ENCODE results near the gene ZNF830.
"Not testable (repeated sequence)": the region's sequence is repeated elsewhere in the genome, so short reads cannot be mapped to it uniquely, and the experiment has no call there.

Gene ZNF830

GRCh38 chr17:34990921-34991365, 29.6 kb downstream of the ZNF830 start:
- no peak for DNase-seq (ENCODE audit: low read depth)

DNA sequence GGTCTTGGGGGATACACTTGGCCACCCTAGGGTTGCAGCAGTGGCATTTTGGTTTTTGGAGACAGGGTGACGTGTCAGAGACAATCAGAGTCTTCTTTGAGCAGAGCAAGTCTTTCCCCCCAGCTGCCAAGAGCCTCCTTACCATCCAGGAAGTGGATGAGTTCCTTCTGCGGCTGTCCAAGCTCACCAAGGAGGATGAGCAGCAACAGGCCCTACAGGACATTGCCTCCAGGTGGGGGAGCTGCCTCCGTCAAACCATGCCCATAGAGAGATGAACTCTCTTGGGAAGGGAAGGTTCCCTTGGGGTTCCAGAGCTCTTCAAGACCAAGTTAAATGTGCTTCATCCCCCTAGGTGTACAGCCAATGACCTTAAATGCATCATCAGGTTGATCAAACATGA, 30.3 kb downstream of the ZNF830 start:
- no peak for DNase-seq (ENCODE audit: low read depth)

DNA sequence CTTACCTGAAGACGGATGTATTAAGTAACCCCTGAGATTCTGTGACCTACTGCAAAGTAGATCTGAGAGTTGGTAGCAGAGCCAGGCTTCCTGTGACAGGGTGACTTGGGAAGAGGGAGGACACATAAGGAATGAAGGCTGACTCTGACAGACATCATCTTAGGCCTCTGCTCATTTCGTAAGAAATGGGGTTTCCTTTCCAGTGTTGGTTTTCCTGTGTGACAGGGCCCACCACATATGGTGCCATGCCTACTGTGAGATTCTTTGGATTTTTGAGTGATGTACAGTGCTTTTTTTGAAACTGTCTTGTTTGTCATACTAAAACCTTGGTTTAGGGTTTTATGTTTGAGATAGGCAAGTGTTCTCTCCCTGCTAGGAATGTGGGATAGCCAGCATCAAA, 31.7 kb downstream of the ZNF830 start:
- peak; percentile 19 for DNase-seq (ENCODE audit: low read depth)

GRCh38 chr17:34996422-34997285, 35.3 kb downstream of the ZNF830 start:
- DNase-seq (ENCODE audit: low read depth): no peak

GRCh38 chr17:34997355-34997862, 36.1 kb downstream of the ZNF830 start:
- no peak for DNase-seq (ENCODE audit: low read depth)

- DNase-seq (ENCODE audit: low read depth): peak; percentile 77
These were observed 36.9 kb downstream of the ZNF830 start for GRCh38 chr17:34998205-34998604.

DNA sequence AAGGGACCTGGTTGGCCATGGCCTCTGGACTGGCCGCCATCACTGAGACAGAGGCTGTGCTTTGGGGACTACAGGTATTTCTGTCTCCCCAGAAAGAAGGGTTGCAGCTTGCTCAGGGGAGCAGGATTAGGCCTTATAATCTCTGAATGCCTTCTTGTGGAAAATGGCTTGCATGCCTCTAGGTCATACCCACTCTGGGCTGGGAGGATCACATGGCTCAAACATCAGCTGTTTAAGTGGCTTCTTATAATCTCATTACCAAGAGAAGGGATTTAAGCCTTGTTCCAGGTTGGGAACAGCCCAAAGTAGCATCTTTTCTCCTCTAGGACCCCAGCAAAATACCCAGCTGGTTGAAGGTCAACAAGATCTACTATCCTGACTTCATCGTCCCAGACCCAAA, 38.1 kb downstream of the ZNF830 start:
- no peak for DNase-seq (ENCODE audit: low read depth)

DNA sequence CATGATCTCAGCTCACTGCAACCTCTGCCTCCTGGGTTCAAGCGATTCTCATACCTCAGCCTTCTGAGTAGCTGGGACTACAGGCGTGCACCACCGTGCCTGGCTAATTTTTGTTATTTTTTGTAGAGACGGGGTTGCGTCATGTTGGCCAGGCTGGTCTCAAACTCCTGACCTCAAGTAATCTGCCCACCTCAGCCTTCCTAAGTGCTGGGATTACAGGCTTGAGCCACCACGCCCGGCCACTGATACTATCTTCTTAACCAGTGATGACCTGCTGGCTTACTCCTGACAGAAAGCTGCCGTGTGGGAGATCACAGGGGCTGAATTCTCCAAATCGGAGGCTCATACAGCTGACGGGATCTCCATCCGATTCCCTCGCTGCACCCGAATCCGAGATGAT, 39.6 kb downstream of the ZNF830 start:
- DNase-seq (ENCODE audit: low read depth): not testable (repeated sequence)

DNA sequence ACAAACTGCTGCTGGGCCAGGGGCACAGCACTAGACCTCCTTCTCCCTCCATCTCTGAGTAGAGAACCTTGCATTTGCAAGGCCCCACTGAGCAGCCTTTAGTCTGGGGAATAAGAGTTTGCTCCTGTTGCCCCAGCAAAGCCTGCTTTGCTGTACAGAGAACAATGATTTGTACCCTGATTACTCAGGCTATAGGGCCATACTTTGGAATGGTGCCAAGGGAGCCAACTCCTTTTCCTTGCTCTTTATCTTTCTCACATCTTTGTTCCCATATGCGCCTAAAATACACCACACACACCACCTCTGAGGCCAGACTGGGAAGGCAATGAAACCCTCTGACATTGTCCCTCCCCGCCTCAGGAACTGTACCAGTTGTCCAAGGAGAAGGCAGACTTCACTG, 40.2 kb downstream of the ZNF830 start:
- DNase-seq (ENCODE audit: low read depth): peak; percentile 17

GRCh38 chr17:35002876-35003551, 41.7 kb downstream of the ZNF830 start:
- DNase-seq (ENCODE audit: low read depth): no peak

- no peak for DNase-seq (ENCODE audit: low read depth)
These were observed 42.4 kb downstream of the ZNF830 start for GRCh38 chr17:35003778-35004177.

GRCh38 chr17:35006345-35006744, 45.0 kb downstream of the ZNF830 start:
- no peak for DNase-seq (ENCODE audit: low read depth)

GRCh38 chr17:35006961-35007360, 45.6 kb downstream of the ZNF830 start:
- DNase-seq (ENCODE audit: low read depth): no peak

DNA sequence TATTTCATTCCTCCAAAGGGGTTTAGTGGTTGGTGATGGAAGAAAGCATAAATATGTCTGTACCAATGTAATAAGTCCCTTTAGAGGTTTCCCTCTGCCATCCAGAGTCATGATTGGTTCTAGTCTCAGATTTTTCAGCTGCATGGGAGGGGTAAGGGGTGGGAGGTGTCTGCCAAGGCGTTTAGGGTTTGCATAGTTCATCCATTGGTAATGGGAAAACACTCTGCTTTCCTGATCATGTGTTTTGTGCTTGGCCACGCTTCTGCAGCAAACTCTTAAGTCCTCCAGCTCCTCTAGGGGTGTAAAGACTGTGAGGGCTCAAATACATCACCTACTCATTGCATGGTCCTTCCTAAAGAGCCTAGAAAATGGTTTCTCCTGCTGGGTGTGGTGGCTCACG, 48.8 kb downstream of the ZNF830 start:
- no peak for DNase-seq (ENCODE audit: low read depth)

DNA sequence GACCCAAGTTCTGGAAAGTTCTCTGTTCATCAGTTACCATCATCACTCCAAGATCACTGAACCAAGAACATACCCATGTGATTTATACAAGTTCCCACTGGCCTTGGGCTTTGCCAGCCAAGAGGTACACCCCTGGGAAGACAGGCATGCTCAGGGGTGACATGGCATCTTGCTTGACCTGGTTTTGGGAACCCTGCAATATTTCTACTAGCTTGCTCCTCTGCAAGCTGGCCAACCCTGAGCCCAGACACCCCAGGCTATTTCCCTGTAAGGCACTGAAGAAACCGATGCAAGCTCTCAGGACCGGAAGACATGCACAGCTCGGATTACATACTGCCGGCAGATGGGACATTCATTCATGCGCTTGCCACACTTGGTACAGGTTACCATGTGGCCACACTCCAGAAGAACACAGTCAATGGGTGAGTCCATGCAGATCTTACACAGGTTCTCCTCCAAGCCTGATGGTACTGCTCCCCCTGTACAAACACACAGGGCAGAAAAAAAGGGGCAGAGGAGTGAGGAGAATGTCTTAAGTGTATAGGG, 50.4 kb downstream of the ZNF830 start:
- DNase-seq (ENCODE audit: low read depth): no peak
